Spleen (tissue), 11 donors: Measurements from ENCODE around the gene EVC. TPM values are rescaled to one million over a fixed set of nuclear protein-coding genes. Genes with fewer than 3 reads are reported as not detected.

ENCODE experiments used
- DNase-seq: peaks from one replicate; pipeline ENCODE4 v3.0.0-alpha.2; 2020
- H3K27ac ChIP-seq, 8 donors: fragments of 200-600 bp; sonication (generic) in 7 of 8; 1 replicate in 4 of 8; 2 replicates in 4 of 8; pipeline versions ENCODE4 v1.5.0 to v1.8.0; 2016 to 2021; ENCODE audit warnings: inconsistent platforms in 4 of 8, mild to moderate bottlenecking in 4 of 8, moderate library complexity in 1 of 8
- H3K27me3 ChIP-seq, 7 donors: fragments of 200-600 bp; sonication (generic) in 6 of 7; replicated peaks in 1 of 7; 1 replicate in 4 of 7; 2 replicates in 3 of 7; pipeline versions ENCODE4 v1.5.0 to v1.8.0; 2016 to 2021; ENCODE audit warnings: inconsistent platforms in 3 of 7, mild to moderate bottlenecking in 1 of 7
- H3K36me3 ChIP-seq, 6 donors: fragments of 200-600 bp; sonication (generic) in 5 of 6; 1 replicate in 4 of 6; 2 replicates in 2 of 6; pipeline versions ENCODE4 v1.5.0 to v1.8.0; 2016 to 2021; ENCODE audit warnings: inconsistent platforms in 2 of 6
- H3K4me1 ChIP-seq, 6 donors: fragments of 200-600 bp; sonication (generic) in 5 of 6; 1 replicate in 3 of 6; 2 replicates in 3 of 6; pipeline versions ENCODE4 v1.5.0 to v1.8.0; 2016 to 2021; ENCODE audit warnings: inconsistent platforms in 3 of 6
- H3K4me3 ChIP-seq, 8 donors: fragments of 200-600 bp; sonication (generic) in 7 of 8; 1 replicate in 4 of 8; 2 replicates in 4 of 8; pipeline versions ENCODE4 v1.5.0 to v1.8.0; 2016 to 2021; ENCODE audit warnings: inconsistent platforms in 4 of 8, mild to moderate bottlenecking in 4 of 8, moderate library complexity in 2 of 8
- H3K9me3 ChIP-seq, 8 donors: fragments of 200-600 bp; sonication (generic) in 7 of 8; 1 replicate in 4 of 8; 2 replicates in 4 of 8; pipeline versions ENCODE4 v1.5.0 to v1.8.0; 2016 to 2021; ENCODE audit warnings: inconsistent platforms in 4 of 8
- CTCF ChIP-seq, 11 experiments: fragments of 200-600 bp in 7 of 11; fragments of 450-650 bp in 4 of 11; sonication (generic) in 4 of 11; IDR thresholded peaks in 8 of 11; conservative IDR thresholded peaks in 3 of 11; 1 replicate in 7 of 11; 2 replicates in 4 of 11; pipeline versions ENCODE4 v1.4.0 to v1.8.0; 2016 to 2021; ENCODE audit warnings: antibody characterized with exemption in 11 of 11, inconsistent platforms in 4 of 11, mild to moderate bottlenecking in 1 of 11
- POLR2A ChIP-seq, 3 donors: fragments of 450-650 bp; IDR thresholded peaks; one replicate each; pipeline ENCODE4 v1.5.1; 2017; ENCODE audit warnings: antibody characterized with exemption in 3 of 3, mild to moderate bottlenecking in 1 of 3
- POLR2AphosphoS5 ChIP-seq, 3 donors: sonication (generic); formaldehyde crosslinking; IDR thresholded peaks; one replicate each; pipeline ENCODE4 v1.5.1; 2017; ENCODE audit warnings: antibody characterized with exemption in 3 of 3
- WGBS, 5 donors: extraction: QIAGEN DNeasy Blood & Tissue Kit in 3 of 5; methylation state at CpG; one replicate each; pipeline versions ENCODE4 v1.1.5 to v1.1.7; 2013 to 2018; 5-methylcytosine and 5-hydroxymethylcytosine counted together
- intact Hi-C: fragments of 100-400 bp; cut with DNase I; formaldehyde crosslinking; loops from one replicate; pipeline ENCODE4 v1.15.0; 2023; ENCODE audit warnings: low total_unique reads
- polyA plus RNA-seq, 3 donors: library from polyadenylated mRNA; stranded (reverse); fragments of 200-250 nt; gene quantifications; one replicate each; pipeline ENCODE4 v1.2.1, GENCODE V29; 2013
- total RNA-seq, 7 donors: library from RNA; depleted of rRNA in 3 of 7; stranded (reverse); fragments of >200 nt in 3 of 7; fragmentation: NEBNext Ultra II Directional in 4 of 7; extraction: Animal tissue kit (Norgen Biotek cat#: 25700) in 4 of 7; gene quantifications; one replicate each; pipeline versions ENCODE4 v1.1.0 to v1.2.1, GENCODE V29; 2016 to 2021
- donor health status: healthy with polysubstance abuse.
- donor health status: DM: no; HTN: no; CAD: no; lungs with moderate emphysema.
- donor health status: DM: no; HTN: no; CAD: no.
- donor health status: Bipolar disorder and iron deficiency.
- donor health status: healthy.
- donor health status: DM: no; HTN: no; CAD: no.
- donor health status: DM: yes; HTN: yes; CAD: no.

EVC gene
- total and polyA plus RNA-seq, 10 donors: 0.20 to 13.3 (median 6.9) TPM

- no peaks in the 10 kb centered on the region for H3K36me3 ChIP-seq
- H3K9me3 ChIP-seq: peaks cover 0 to 4% (median 0%) of the 10 kb centered on the region in 8 donors
- H3K27ac ChIP-seq: no peak overlapping the region
- intact Hi-C loops: no loop called here
- 83 to 88% (median 87%) methylated on average over 16 of the region's 16 CpGs for WGBS, 5 donors
- no peak for DNase-seq
- peaks cover 0 to 22% (median 0%) of the 10 kb centered on the region in 7 donors for H3K27me3 ChIP-seq
- no peaks in the 10 kb centered on the region for H3K4me1 ChIP-seq
- TF ChIP-seq POLR2A (IDR thresholded peaks at IDR 0.05): no peak
- no peak for TF ChIP-seq CTCF (IDR thresholded peaks at IDR 0.05 in 8 of 11, conservative IDR thresholded peaks at IDR 0.05 in 3 of 11)
- no peak for TF ChIP-seq POLR2AphosphoS5 (IDR thresholded peaks at IDR 0.05)
- no peak overlapping the region for H3K4me3 ChIP-seq
Observed at GRCh38 chr4:5858020-5858769, 147.2 kb downstream of the EVC start.

- no peak overlapping the region for H3K27ac ChIP-seq
- intact Hi-C loops: no loop called here
- peaks cover 0 to 48% (median 0%) of the 10 kb centered on the region in 7 donors for H3K27me3 ChIP-seq
- peaks cover 0 to 4% (median 0%) of the 10 kb centered on the region in 8 donors for H3K9me3 ChIP-seq
- 48 to 55% (median 49%) methylated on average over 15 of the region's 15 CpGs for WGBS, 5 donors
- no peaks in the 10 kb centered on the region for H3K36me3 ChIP-seq
- TF ChIP-seq POLR2A (IDR thresholded peaks at IDR 0.05) (no peak), POLR2AphosphoS5 (IDR thresholded peaks at IDR 0.05) (no peak), CTCF (IDR thresholded peaks at IDR 0.05 in 8 of 11, conservative IDR thresholded peaks at IDR 0.05 in 3 of 11) (no peak)
- no peak for DNase-seq
- H3K4me1 ChIP-seq: peaks cover 0 to 7% (median 0%) of the 10 kb centered on the region in 6 donors
- no peak overlapping the region for H3K4me3 ChIP-seq
Observed at GRCh38 chr4:5863461-5864113, 152.6 kb downstream of the EVC start.

Other genes starting within 250 kb of the EVC start
- gene EVC2, start 2.6 kb upstream of the EVC start, total RNA-seq: 1 to 10 TPM; 2.3 to 4.4 (median 2.9) TPM
- gene EVC2, start 2.6 kb upstream of the EVC start, polyA plus RNA-seq: under 1 TPM; 0.30 to 0.86 (median 0.58) TPM
- 1 to 10 TPM in 4 of 7 donors, under 1 TPM in 2, not detected in 1; 0.16 to 2.3 (median 1.4) TPM for gene CRMP1, start 181.9 kb downstream of the EVC start, total RNA-seq
- under 1 TPM; 0.03 to 0.85 (median 0.04) TPM for gene CRMP1, start 181.9 kb downstream of the EVC start, polyA plus RNA-seq